Bronchial epithelial cell (primary cell): Measurements from ENCODE around the gene CCDC141. TPM values are rescaled to one million over a fixed set of nuclear protein-coding genes. Genes with fewer than 3 reads are reported as not detected.
A peak's percentile ranks its signal among the peaks of the same experiment; 100 is the strongest.

Experiments used
- DNase-seq: peaks from one replicate; pipeline ENCODE4 v3.0.0-alpha.2; 2010; ENCODE audit warnings: low read depth
- FAIRE-seq: peaks from 2 replicates; lab custom pipeline; 2011; peaks lifted over from hg19 to GRCh38; lab: Jason Lieb, UNC
- H3K27me3 ChIP-seq: 2 replicates; pipeline ENCODE4 v1.5.1; 2011; ENCODE audit warnings: low read length; ENCODE audit not compliant: control insufficient read depth, insufficient read depth
- H3K36me3 ChIP-seq: 2 replicates; pipeline ENCODE4 v1.5.1; 2011; ENCODE audit warnings: low read length; ENCODE audit not compliant: control insufficient read depth, insufficient read depth
- H3K4me3 ChIP-seq: 2 replicates; pipeline ENCODE4 v1.5.1; 2011; ENCODE audit warnings: mild to moderate bottlenecking, low read depth, low read length, control low read depth
- total RNA-seq: library from RNA; depleted of rRNA; stranded (reverse); fragments of >200 nt; gene quantifications from 2 replicates; pipeline ENCODE4 v1.2.1, GENCODE V29; 2014
- TF ChIP-seq, protein P1 (sequence below): IDR thresholded peaks from 2 replicates; pipeline ENCODE4 v1.5.1; 2011; ENCODE audit warnings: mild to moderate bottlenecking, moderate library complexity, low read length, control low read depth, inconsistent platforms; ENCODE audit not compliant: insufficient read depth, severe bottlenecking

The CCDC141 gene
- total RNA-seq, 1 donor from 2014 or later = not detected

GRCh38 chr2:178920916-178921513, 128.9 kb downstream of the CCDC141 start:
- FAIRE-seq (no peak), DNase-seq (no peak)
- Histone ChIP-seq H3K4me3 (no peak overlapping the region), H3K36me3 (no peaks in the 10 kb centered on the region), H3K27me3 (no peaks in the 10 kb centered on the region)
- TF ChIP-seq, protein P1, sequence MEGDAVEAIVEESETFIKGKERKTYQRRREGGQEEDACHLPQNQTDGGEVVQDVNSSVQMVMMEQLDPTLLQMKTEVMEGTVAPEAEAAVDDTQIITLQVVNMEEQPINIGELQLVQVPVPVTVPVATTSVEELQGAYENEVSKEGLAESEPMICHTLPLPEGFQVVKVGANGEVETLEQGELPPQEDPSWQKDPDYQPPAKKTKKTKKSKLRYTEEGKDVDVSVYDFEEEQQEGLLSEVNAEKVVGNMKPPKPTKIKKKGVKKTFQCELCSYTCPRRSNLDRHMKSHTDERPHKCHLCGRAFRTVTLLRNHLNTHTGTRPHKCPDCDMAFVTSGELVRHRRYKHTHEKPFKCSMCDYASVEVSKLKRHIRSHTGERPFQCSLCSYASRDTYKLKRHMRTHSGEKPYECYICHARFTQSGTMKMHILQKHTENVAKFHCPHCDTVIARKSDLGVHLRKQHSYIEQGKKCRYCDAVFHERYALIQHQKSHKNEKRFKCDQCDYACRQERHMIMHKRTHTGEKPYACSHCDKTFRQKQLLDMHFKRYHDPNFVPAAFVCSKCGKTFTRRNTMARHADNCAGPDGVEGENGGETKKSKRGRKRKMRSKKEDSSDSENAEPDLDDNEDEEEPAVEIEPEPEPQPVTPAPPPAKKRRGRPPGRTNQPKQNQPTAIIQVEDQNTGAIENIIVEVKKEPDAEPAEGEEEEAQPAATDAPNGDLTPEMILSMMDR = no peak

GRCh38 chr2:178917555-178917954, 132.4 kb downstream of the CCDC141 start:
- FAIRE-seq = no peak
- TF ChIP-seq, protein P1 = no peak

GRCh38 chr2:178915423-178916173, 134.3 kb downstream of the CCDC141 start:
- FAIRE-seq (no peak), DNase-seq (no peak)

More at GRCh38 chr2:178917555-178917954, 132.4 kb downstream of the CCDC141 start:
- H3K36me3 ChIP-seq = no peaks in the 10 kb centered on the region
- no peak for DNase-seq
- no peak overlapping the region for H3K4me3 ChIP-seq
- no peaks in the 10 kb centered on the region for H3K27me3 ChIP-seq

GRCh38 chr2:178914259-178914849, 135.6 kb downstream of the CCDC141 start:
- no peaks in the 10 kb centered on the region for H3K36me3 ChIP-seq
- DNase-seq (peak; percentile 82), FAIRE-seq (peak; percentile 47)
- TF ChIP-seq, protein P1 = peak; percentile 81
- no peaks in the 10 kb centered on the region for H3K27me3 ChIP-seq
- H3K4me3 ChIP-seq = no peak overlapping the region

More at GRCh38 chr2:178915423-178916173, 134.3 kb downstream of the CCDC141 start:
- Histone ChIP-seq H3K4me3 (no peak overlapping the region), H3K27me3 (no peaks in the 10 kb centered on the region), H3K36me3 (no peaks in the 10 kb centered on the region)
- TF ChIP-seq, protein P1 = no peak

DNA sequence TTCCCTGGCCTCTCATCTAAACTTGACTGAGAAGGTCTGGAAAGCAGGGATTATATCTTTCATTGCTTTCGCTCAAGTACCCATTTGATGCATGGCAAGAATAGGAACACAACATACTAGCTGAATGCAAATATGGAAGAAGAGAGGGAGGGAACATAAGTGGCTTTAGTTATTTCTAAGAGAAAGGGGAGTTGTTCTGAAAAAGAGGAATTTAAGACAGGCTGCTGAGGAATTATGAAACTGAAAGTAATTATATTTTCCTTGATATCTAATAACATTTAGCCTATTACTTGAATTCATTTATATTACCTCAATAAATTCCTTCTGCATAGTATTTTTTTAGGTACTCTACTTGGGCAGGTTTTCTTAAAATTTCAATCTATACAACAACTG, 136.9 kb downstream of the CCDC141 start:
- FAIRE-seq (no peak), DNase-seq (no peak)
- H3K4me3 ChIP-seq = no peak overlapping the region
- TF ChIP-seq, protein P1 = no peak
- no peaks in the 10 kb centered on the region for H3K36me3 ChIP-seq
- H3K27me3 ChIP-seq = no peaks in the 10 kb centered on the region
